HFFc6 (cell line): ENCODE data around the gene TRMT61B. TPM values are rescaled to one million over a fixed set of nuclear protein-coding genes. Genes with fewer than 3 reads are reported as not detected.
A peak's percentile ranks its signal among the peaks of the same experiment; 100 is the strongest.

Experiments used
- DNase-seq: peaks from one replicate; pipeline ENCODE4 v3.0.0-alpha.2; 2018
- H3K27ac Mint-ChIP-seq: 2 replicates; pipeline ENCODE4 v1.8.0; 2020; ENCODE audit warnings: mild to moderate bottlenecking, mixed read lengths
- H3K27me3 Mint-ChIP-seq: 2 replicates; pipeline ENCODE4 v1.8.0; 2021; ENCODE audit warnings: mild to moderate bottlenecking, moderate library complexity, mixed read lengths; ENCODE audit not compliant: insufficient read depth
- H3K36me3 Mint-ChIP-seq: 2 replicates; pipeline ENCODE4 v1.8.0; 2021; ENCODE audit warnings: low read depth, mixed read lengths
- H3K4me1 Mint-ChIP-seq: 2 replicates; pipeline ENCODE4 v1.8.0; 2020; ENCODE audit warnings: low read depth, mixed read lengths
- H3K4me3 Mint-ChIP-seq: 2 replicates; pipeline ENCODE4 v1.8.0; 2020; ENCODE audit warnings: mild to moderate bottlenecking, moderate library complexity, mixed read lengths
- H3K9me3 Mint-ChIP-seq: 2 replicates; pipeline ENCODE4 v1.8.0; 2020; ENCODE audit warnings: mild to moderate bottlenecking, mixed read lengths
- total RNA-seq, 6 experiments: library from RNA; stranded (reverse); fragmentation: NEBNext Ultra II Directional; extraction: Animal tissue kit (Norgen Biotek cat#: 25700); gene quantifications; 2 replicates in 1 of 6; 3 replicates in 5 of 6; pipeline ENCODE4 v1.2.3, GENCODE V29; 2021
- TF ChIP-seq, protein P1 (sequence below): fragments of 200-600 bp; sonication (generic); IDR thresholded peaks from 2 replicates; pipeline ENCODE4 v1.5.0; 2021; ENCODE audit warnings: antibody characterized with exemption, mild to moderate bottlenecking

The TRMT61B gene
- total RNA-seq, 6 experiments from 2014 or later: 11.3 to 13.9 (median 12.3) TPM

DNA sequence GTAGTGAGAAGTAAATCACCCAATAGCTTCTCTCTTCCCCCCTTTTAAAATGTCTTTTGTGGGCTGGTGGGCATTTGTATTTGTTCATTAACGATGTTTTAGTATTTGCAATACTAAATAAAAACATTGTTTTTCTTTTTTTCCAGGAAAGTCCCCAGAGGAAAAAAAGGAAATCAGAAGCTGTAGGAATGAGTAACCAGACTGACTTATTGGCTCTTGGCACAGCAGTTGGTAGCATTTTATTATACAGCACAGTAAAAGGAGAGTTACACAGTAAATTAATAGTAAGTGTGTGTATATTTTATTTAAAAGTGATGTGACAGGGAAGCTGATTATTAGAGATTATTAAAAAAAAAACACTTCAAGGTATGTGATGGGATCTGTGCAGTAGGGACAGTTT is 31.7 kb upstream of the TRMT61B start:
- TF ChIP-seq, protein P1, sequence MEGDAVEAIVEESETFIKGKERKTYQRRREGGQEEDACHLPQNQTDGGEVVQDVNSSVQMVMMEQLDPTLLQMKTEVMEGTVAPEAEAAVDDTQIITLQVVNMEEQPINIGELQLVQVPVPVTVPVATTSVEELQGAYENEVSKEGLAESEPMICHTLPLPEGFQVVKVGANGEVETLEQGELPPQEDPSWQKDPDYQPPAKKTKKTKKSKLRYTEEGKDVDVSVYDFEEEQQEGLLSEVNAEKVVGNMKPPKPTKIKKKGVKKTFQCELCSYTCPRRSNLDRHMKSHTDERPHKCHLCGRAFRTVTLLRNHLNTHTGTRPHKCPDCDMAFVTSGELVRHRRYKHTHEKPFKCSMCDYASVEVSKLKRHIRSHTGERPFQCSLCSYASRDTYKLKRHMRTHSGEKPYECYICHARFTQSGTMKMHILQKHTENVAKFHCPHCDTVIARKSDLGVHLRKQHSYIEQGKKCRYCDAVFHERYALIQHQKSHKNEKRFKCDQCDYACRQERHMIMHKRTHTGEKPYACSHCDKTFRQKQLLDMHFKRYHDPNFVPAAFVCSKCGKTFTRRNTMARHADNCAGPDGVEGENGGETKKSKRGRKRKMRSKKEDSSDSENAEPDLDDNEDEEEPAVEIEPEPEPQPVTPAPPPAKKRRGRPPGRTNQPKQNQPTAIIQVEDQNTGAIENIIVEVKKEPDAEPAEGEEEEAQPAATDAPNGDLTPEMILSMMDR: no peak
- peaks cover 26% of the 10 kb centered on the region for H3K36me3 Mint-ChIP-seq
- peaks cover 91% of the 10 kb centered on the region for H3K4me1 Mint-ChIP-seq
- peaks cover 5% of the 10 kb centered on the region for H3K27me3 Mint-ChIP-seq
- H3K9me3 Mint-ChIP-seq: no peaks in the 10 kb centered on the region
- no peak overlapping the region for H3K4me3 Mint-ChIP-seq
- no peak for DNase-seq
- H3K27ac Mint-ChIP-seq: no peak overlapping the region

DNA sequence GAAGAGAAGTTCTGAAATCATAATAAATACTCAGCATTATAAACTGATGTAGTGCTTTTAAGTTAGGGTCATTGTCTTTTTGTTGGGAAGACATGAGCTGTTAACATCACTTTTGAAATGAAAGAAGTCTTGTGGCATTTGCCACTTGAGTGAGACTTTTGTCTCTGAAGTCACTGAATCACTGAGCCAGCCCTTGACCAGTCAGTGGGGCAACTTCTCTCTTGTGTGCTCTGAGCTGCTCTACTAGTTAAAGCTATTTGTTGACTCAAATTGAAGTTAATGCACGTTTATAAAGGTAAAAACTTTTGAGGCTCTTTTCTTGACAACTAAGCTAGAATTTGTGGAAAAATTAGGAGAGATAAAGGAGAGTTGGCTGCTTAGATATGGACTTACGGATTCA is 31.1 kb upstream of the TRMT61B start:
- H3K36me3 Mint-ChIP-seq: peaks cover 20% of the 10 kb centered on the region
- TF ChIP-seq, protein P1: no peak
- no peak for DNase-seq
- no peaks in the 10 kb centered on the region for H3K9me3 Mint-ChIP-seq
- peaks cover 2% of the 10 kb centered on the region; the same call in 1 of the 2 replicates for H3K27me3 Mint-ChIP-seq
- peaks cover 91% of the 10 kb centered on the region for H3K4me1 Mint-ChIP-seq
- H3K27ac Mint-ChIP-seq: 0 out of 2 replicates have a peak overlapping the region, but pooled peaks have one; percentile 36
- H3K4me3 Mint-ChIP-seq: no peak overlapping the region

DNA sequence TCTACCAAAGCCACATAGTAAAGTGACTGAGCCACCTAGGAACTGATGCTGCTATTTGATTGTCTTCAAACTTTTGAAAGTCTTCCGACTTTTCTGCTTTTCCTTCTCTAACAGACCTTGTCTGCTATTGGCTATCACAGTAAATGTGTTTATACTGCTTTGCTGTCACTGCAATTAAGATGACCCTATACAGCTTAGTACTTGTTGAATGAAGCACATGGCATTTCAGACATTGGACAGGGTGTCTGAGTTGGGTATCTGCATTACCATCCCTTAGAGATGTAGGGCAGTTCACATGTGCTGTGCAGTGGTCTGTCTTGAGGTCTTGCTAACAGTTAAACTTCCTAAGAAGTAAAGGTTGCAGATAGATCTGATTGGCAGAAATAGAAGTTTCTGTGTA is 27.9 kb upstream of the TRMT61B start:
- DNase-seq: no peak
- Mint-ChIP-seq H3K27ac (no peak overlapping the region), H3K4me1 (peaks cover 70% of the 10 kb centered on the region), H3K36me3 (peaks cover 17% of the 10 kb centered on the region), H3K9me3 (no peaks in the 10 kb centered on the region), H3K27me3 (no peaks in the 10 kb centered on the region; the same call in 1 of the 2 replicates), H3K4me3 (peak overlapping the region; percentile 18)
- TF ChIP-seq, protein P1: no peak

DNA sequence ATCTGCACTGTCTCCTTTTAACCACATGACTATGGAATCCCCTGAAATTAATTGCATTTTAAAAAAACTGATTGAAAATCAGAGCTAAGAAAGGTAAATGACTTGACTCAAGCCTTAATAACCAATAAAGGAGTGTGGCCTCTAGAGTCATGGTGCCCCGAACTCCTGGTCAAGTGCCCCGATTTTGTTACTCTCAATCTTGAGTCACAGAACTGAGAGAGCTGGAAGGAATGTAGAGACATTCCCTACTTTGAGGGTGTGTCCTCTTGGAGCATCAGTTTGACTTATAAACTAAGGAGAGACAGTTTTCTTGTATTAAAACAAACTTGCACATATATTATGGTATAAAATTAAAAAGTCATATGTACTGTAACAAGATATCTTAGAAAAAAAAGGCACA is 26.8 kb upstream of the TRMT61B start:
- DNase-seq: peak; percentile 48
- Mint-ChIP-seq H3K27me3 (no peaks in the 10 kb centered on the region; the same call in 1 of the 2 replicates), H3K9me3 (no peaks in the 10 kb centered on the region), H3K36me3 (peaks cover 8% of the 10 kb centered on the region), H3K27ac (peak overlapping the region; percentile 54), H3K4me1 (peaks cover 61% of the 10 kb centered on the region), H3K4me3 (peak overlapping the region; percentile 98)
- TF ChIP-seq, protein P1: peak; percentile 12; the same call in 1 of the 2 replicates

DNA sequence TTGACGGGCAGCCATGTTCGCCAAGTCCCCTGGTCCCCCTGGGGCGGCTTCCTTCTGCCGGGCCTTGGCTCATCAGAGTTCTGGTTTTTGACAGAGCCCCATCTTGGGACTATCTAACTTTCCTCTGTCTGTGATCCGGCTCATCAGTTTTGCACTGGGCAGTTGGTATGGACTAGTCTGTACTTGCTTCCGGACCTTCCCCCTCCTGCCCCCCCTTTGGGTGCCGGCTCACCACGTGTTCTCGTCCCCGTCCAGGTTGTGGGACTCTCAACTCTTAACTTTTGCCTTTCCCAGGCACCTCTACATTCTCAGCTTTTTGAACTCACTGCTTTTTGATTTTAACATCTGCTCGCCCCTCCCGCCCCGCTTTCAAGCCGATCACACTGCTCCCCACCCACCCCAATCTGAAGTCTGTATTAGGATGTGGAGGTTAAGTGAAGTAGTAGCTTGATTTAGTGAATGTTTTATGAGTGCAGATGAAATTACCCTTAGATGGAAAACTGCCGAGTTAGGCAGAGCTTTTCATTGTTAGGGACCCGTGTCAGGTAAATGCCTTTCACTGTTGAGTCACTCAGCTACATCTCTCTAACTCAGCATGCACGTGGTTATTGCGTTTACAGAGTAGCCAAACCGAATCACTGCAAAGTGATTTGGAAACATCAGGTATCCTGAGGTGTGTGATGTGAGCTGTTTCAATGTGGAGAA is 25.2 kb upstream of the TRMT61B start:
- H3K4me1 Mint-ChIP-seq: peaks cover 45% of the 10 kb centered on the region
- H3K27me3 Mint-ChIP-seq: no peaks in the 10 kb centered on the region; the same call in 1 of the 2 replicates
- H3K36me3 Mint-ChIP-seq: peaks cover 8% of the 10 kb centered on the region
- TF ChIP-seq, protein P1: no peak
- DNase-seq: peak; percentile 13
- no peaks in the 10 kb centered on the region for H3K9me3 Mint-ChIP-seq
- peak overlapping the region; percentile 98 for H3K4me3 Mint-ChIP-seq
- H3K27ac Mint-ChIP-seq: peak overlapping the region; percentile 92
